Fibroblast of villous mesenchyme (primary cell): ENCODE data around the gene LSM4. TPM values are rescaled to one million over a fixed set of nuclear protein-coding genes. Genes with fewer than 3 reads are reported as not detected.

Experiments used
- DNase-seq: peaks from one replicate; pipeline ENCODE4 v3.0.0-alpha.2; 2010; ENCODE audit warnings: low read depth
- H3K4me3 ChIP-seq: 2 replicates; pipeline ENCODE4 v1.5.1; 2011; ENCODE audit warnings: low read depth, mild to moderate bottlenecking, low read length
- CTCF ChIP-seq: IDR thresholded peaks from 2 replicates; pipeline ENCODE4 v1.5.1; 2012; ENCODE audit warnings: low read depth, mild to moderate bottlenecking, low read length; ENCODE audit not compliant: insufficient read depth
- total RNA-seq: library from RNA; depleted of rRNA; stranded (reverse); fragments of >200 nt; gene quantifications from 2 replicates; pipeline ENCODE4 v1.2.3, GENCODE V29; 2012

The LSM4 gene
- total RNA-seq, 1 donor: 131 TPM

- DNase-seq: no peak
- TF ChIP-seq CTCF: no peak
- no peak overlapping the region for H3K4me3 ChIP-seq
Observed at GRCh38 chr19:18289471-18290301, 33.2 kb downstream of the LSM4 start.

GRCh38 chr19:18287836-18288772, 34.8 kb downstream of the LSM4 start:
- TF ChIP-seq CTCF: no peak
- no peak for DNase-seq
- H3K4me3 ChIP-seq: no peak overlapping the region

GRCh38 chr19:18286973-18287635, 35.8 kb downstream of the LSM4 start:
- DNase-seq: no peak
- H3K4me3 ChIP-seq: no peak overlapping the region
- TF ChIP-seq CTCF: no peak

GRCh38 chr19:18284712-18285360, 38.0 kb downstream of the LSM4 start:
- TF ChIP-seq CTCF: no peak
- H3K4me3 ChIP-seq: no peak overlapping the region
- no peak for DNase-seq

GRCh38 chr19:18283338-18283737, 39.5 kb downstream of the LSM4 start:
- H3K4me3 ChIP-seq: no peak overlapping the region
- TF ChIP-seq CTCF: no peak
- no peak for DNase-seq

- DNase-seq: no peak
- H3K4me3 ChIP-seq: peak overlapping the region; percentile 56
- TF ChIP-seq CTCF: no peak
Observed at GRCh38 chr19:18282788-18283141, 40.1 kb downstream of the LSM4 start.
